Tibial nerve (tissue), 4 donors: ENCODE results near the gene PTPRM.

Experiments used
- EP300 ChIP-seq, 2 donors: sonication (generic); formaldehyde crosslinking; IDR thresholded peaks; one replicate each; pipeline ENCODE4 v1.6.1; 2017; ENCODE audit warnings: antibody characterized with exemption in 2 of 2, mild to moderate bottlenecking in 1 of 2
- POLR2A ChIP-seq, 2 donors: fragments of 450-650 bp; IDR thresholded peaks; one replicate each; pipeline ENCODE4 v1.6.1; 2017; ENCODE audit warnings: antibody characterized with exemption in 2 of 2, mild to moderate bottlenecking in 2 of 2, moderate library complexity in 2 of 2
- TF ChIP-seq, protein P1 (sequence below), 5 experiments: fragments of 200-600 bp in 3 of 5; fragments of 450-650 bp in 2 of 5; sonication (generic) in 3 of 5; IDR thresholded peaks; one replicate each; pipeline ENCODE4 v1.5.1; 2016 to 2019; ENCODE audit warnings: antibody characterized with exemption in 5 of 5, mild to moderate bottlenecking in 3 of 5, moderate library complexity in 2 of 5

DNA sequence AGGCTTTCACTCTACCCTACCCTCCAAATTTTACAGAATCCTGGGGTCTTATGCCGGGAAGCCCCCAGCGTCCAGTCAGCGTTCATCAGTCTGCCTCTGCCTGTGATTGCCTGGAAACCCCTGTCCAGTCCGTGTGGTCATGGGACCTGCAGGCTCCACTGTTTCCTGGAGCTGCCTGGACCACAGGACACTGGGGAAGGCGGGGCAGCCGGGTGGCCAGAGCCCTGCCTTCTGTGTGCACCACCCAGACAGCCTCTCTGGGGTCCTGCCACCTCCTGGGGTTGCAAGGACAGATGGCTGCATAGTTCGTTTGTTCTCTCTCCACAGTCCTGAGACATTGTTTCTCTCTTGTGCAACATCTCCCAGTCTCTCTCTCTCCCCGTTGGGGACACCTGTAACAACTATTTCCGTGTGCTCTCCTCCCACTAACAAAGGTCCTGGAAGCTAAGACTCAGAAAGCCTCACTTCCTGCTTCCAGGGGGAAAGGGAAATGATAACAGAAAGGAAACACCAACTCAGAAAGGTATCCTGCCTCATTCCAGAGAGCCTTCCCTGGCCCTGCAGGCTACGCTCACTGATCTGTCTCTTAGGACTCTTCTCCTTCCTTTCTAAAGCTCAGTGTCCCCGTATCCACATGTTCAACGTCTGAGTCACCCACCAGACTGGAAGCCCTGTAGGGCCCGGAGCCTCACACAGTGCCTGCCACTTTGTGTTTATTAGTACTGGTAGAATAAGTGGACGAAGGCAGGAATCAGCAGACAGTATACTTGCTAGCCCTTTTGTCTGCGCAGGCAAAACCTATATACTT lies 849.3 kb downstream of the PTPRM start:
- TF ChIP-seq POLR2A (IDR thresholded peaks at IDR 0.05) (no peak), EP300 (IDR thresholded peaks at IDR 0.05) (no peak)
- TF ChIP-seq, protein P1, sequence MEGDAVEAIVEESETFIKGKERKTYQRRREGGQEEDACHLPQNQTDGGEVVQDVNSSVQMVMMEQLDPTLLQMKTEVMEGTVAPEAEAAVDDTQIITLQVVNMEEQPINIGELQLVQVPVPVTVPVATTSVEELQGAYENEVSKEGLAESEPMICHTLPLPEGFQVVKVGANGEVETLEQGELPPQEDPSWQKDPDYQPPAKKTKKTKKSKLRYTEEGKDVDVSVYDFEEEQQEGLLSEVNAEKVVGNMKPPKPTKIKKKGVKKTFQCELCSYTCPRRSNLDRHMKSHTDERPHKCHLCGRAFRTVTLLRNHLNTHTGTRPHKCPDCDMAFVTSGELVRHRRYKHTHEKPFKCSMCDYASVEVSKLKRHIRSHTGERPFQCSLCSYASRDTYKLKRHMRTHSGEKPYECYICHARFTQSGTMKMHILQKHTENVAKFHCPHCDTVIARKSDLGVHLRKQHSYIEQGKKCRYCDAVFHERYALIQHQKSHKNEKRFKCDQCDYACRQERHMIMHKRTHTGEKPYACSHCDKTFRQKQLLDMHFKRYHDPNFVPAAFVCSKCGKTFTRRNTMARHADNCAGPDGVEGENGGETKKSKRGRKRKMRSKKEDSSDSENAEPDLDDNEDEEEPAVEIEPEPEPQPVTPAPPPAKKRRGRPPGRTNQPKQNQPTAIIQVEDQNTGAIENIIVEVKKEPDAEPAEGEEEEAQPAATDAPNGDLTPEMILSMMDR (IDR thresholded peaks at IDR 0.05): no peak
